Measurements from ENCODE around the gene FMNL3. TPM values are rescaled to one million over a fixed set of nuclear protein-coding genes. Genes with fewer than 3 reads are reported as not detected.

FMNL3 gene
- total and polyA plus RNA-seq, 2 of the 8 experiments (the other 6 are each of a cell fraction or from before 2014, with no cell fraction given) = 8.6 to 29.0 TPM

DNA sequence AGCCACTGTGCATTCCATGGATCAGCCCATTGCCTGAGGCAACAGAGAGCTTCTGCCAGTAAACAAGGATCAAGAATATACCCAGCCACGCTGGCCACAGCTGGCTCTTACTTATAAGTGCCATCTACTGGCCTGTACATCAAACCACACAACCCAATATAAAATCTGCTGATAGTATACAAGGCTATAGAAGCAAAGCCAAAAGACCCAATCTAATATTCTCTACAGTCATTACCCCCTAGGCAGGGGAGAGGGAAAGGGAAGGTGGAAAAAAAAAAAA lies 97.4 kb downstream of the FMNL3 start:
- H2AFZ ChIP-seq (ENCODE audit: low read length) = no peak overlapping the region
- no peak overlapping the region for H3K56ac ChIP-seq (replicated peaks; ENCODE audit: insufficient read length, low read depth, low read length)
- no peak overlapping the region for H3K18ac ChIP-seq (ENCODE audit: extremely low read depth, low read length)
- no peaks in the 10 kb centered on the region for H4K20me1 ChIP-seq (replicated peaks in 1 of 2; ENCODE audit: control insufficient read depth in 1 of 2, insufficient read depth in 2 of 2, low read length in 2 of 2)
- H3K23me2 ChIP-seq (ENCODE audit: low read depth, low read length) = no peaks in the 10 kb centered on the region
- no peak overlapping the region for H3K4ac ChIP-seq (replicated peaks; ENCODE audit: insufficient read length, low read depth, low read length)
- no peaks in the 10 kb centered on the region for H3K79me2 ChIP-seq (ENCODE audit: control insufficient read depth in 1 of 2, insufficient read depth in 2 of 2, low read length in 2 of 2)
- H2BK5ac ChIP-seq (ENCODE audit: low read depth, low read length) = no peak overlapping the region
- no peak overlapping the region for H2AK5ac ChIP-seq (ENCODE audit: low read depth, low read length)
- ChIA-PET CTCF (ENCODE audit: partially characterized antibody) (interaction anchor here (0.6 to 3.8 kb wide), 8 partner anchors 13 to 366 kb away, joined by 3 to 14 read pairs (median 3); no protein-coding TSS in a partner anchor), POLR2A (ENCODE audit: partially characterized antibody) (interaction anchor here (0.7 kb wide), 1 partner anchor 97 kb away, joined by 3 read pairs; no protein-coding TSS in a partner anchor)
- H4K8ac ChIP-seq (ENCODE audit: extremely low read depth, insufficient read depth, low read length) = no peak overlapping the region
- no peak overlapping the region for H4K5ac ChIP-seq (ENCODE audit: insufficient read length, low read depth, low read length)
- no peak overlapping the region for H3K27ac ChIP-seq (ENCODE audit: low read depth, low read length)
- no peak overlapping the region for H3K23ac ChIP-seq (ENCODE audit: insufficient read length)
- TF ChIP-seq, protein P1, sequence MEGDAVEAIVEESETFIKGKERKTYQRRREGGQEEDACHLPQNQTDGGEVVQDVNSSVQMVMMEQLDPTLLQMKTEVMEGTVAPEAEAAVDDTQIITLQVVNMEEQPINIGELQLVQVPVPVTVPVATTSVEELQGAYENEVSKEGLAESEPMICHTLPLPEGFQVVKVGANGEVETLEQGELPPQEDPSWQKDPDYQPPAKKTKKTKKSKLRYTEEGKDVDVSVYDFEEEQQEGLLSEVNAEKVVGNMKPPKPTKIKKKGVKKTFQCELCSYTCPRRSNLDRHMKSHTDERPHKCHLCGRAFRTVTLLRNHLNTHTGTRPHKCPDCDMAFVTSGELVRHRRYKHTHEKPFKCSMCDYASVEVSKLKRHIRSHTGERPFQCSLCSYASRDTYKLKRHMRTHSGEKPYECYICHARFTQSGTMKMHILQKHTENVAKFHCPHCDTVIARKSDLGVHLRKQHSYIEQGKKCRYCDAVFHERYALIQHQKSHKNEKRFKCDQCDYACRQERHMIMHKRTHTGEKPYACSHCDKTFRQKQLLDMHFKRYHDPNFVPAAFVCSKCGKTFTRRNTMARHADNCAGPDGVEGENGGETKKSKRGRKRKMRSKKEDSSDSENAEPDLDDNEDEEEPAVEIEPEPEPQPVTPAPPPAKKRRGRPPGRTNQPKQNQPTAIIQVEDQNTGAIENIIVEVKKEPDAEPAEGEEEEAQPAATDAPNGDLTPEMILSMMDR (IDR thresholded peaks at IDR 0.05; ENCODE audit: control extremely low read depth in 1 of 3, insufficient read depth in 1 of 3, low read depth in 1 of 3, low read length in 3 of 3) = peak in 1 of 3 experiments; percentile 29; a peak in 1 of 4 replicates
- no peak for TF ChIP-seq SUZ12 (IDR thresholded peaks at IDR 0.05; ENCODE audit: low read length)
- TF ChIP-seq RAD21 (IDR thresholded peaks at IDR 0.05 in 1 of 2, conservative IDR thresholded peaks at IDR 0.05 in 1 of 2; ENCODE audit: low read depth in 2 of 2, low read length in 2 of 2) = 0 out of 4 replicates have a peak, but pooled peaks of 1 of the 2 experiments have one; percentile 2
- H2BK20ac ChIP-seq (ENCODE audit: low read length) = no peak overlapping the region
- H2BK12ac ChIP-seq (ENCODE audit: low read depth, low read length) = no peak overlapping the region
- H3K4me2 ChIP-seq (ENCODE audit: insufficient read depth in 1 of 2, low read depth in 2 of 2, low read length in 2 of 2) = no peak overlapping the region
- no peak overlapping the region for H3K4me3 ChIP-seq (ENCODE audit: extremely low read depth in 1 of 4, insufficient read depth in 2 of 4, low read depth in 3 of 4, low read length in 4 of 4)
- no peaks in the 10 kb centered on the region for H3K36me3 ChIP-seq (ENCODE audit: control insufficient read depth in 2 of 4, insufficient read depth in 4 of 4, low read length in 3 of 4)
- no peak overlapping the region for H4K91ac ChIP-seq (replicated peaks; ENCODE audit: insufficient read length, low read length)
- DNase-seq (ENCODE audit: low read depth in 1 of 2, low spot score in 2 of 2) = no peak
- FAIRE-seq = no peak
- no peak overlapping the region for H3K14ac ChIP-seq (ENCODE audit: insufficient read length)
- H2BK120ac ChIP-seq (replicated peaks; ENCODE audit: low read depth, low read length) = no peak overlapping the region
- no peak overlapping the region for H3K9ac ChIP-seq (replicated peaks in 1 of 4; ENCODE audit: extremely low read depth in 1 of 4, low read depth in 3 of 4, low read length in 3 of 4)
- H3K4me1 ChIP-seq (replicated peaks in 1 of 4; ENCODE audit: control insufficient read depth in 3 of 4, insufficient read depth in 4 of 4, low read length in 3 of 4) = no peaks in the 10 kb centered on the region
- no peak overlapping the region for H2BK15ac ChIP-seq (ENCODE audit: low read length)
- H3K27me3 ChIP-seq (replicated peaks in 1 of 4; ENCODE audit: control insufficient read depth in 3 of 4, extremely low read depth in 1 of 4, insufficient read depth in 3 of 4, low read length in 3 of 4) = no peaks in the 10 kb centered on the region; a peak in 2 of 7 replicates
- WGBS, 2 experiments (ENCODE audit: extremely low coverage in 1 of 2, insufficient coverage in 1 of 2, insufficient read length in 1 of 2, insufficient replicate concordance in 2 of 2, low coverage in 1 of 2, low lambda C conversion rate in 2 of 2, missing lambda C conversion rate in 1 of 2) = 77% methylated on average over 1 of the region's 1 CpG; no CpG with 5 or more reads in 1 of the 2 experiments
- H3K79me1 ChIP-seq (ENCODE audit: low read depth, low read length) = no peaks in the 10 kb centered on the region
- H3K9me3 ChIP-seq (ENCODE audit: insufficient read depth in 2 of 2, low read depth in 1 of 2, low read length in 1 of 2) = no peaks in the 10 kb centered on the region

All from H1 (cell line).